ENCODE results near the gene NDUFA11.

NDUFA11 gene

GRCh38 chr19:5903624-5904351 lies at the start of gene NDUFA11:
NDUFA11 (minus strand) TSS chr19:5903790; CDS start chr19:5903708, 82 bp downstream.
- peak; percentile 96 for DNase-seq

GRCh38 chr19:5953030-5953589 lies 49.5 kb upstream of the NDUFA11 start:
- no peak for DNase-seq

- peak; percentile 22 for DNase-seq
Observed at GRCh38 chr19:5952193-5953029, 48.8 kb upstream of the NDUFA11 start.

GRCh38 chr19:5951338-5951861 lies 47.8 kb upstream of the NDUFA11 start:
- DNase-seq: no peak

GRCh38 chr19:5950741-5951140 lies 47.2 kb upstream of the NDUFA11 start:
- DNase-seq: no peak

- peak; percentile 35 for DNase-seq
Observed at GRCh38 chr19:5949792-5950305, 46.3 kb upstream of the NDUFA11 start.

- DNase-seq: no peak
Observed at GRCh38 chr19:5948752-5949564, 45.4 kb upstream of the NDUFA11 start.

GRCh38 chr19:5947435-5947834 lies 43.8 kb upstream of the NDUFA11 start:
- no peak for DNase-seq

GRCh38 chr19:5943623-5944022 lies 40.0 kb upstream of the NDUFA11 start:
- no peak for DNase-seq

- no peak for DNase-seq
Observed at GRCh38 chr19:5943045-5943444, 39.5 kb upstream of the NDUFA11 start.

GRCh38 chr19:5941673-5942072 lies 38.1 kb upstream of the NDUFA11 start:
- DNase-seq: no peak

GRCh38 chr19:5940260-5941208 lies 36.9 kb upstream of the NDUFA11 start:
- DNase-seq: no peak

- DNase-seq: no peak
Observed at GRCh38 chr19:5937550-5937949, 34.0 kb upstream of the NDUFA11 start.

GRCh38 chr19:5936292-5936592 lies 32.7 kb upstream of the NDUFA11 start:
- DNase-seq: no peak

- DNase-seq: no peak
Observed at GRCh38 chr19:5935473-5936291, 32.1 kb upstream of the NDUFA11 start.

- DNase-seq: no peak
Observed at GRCh38 chr19:5934774-5935472, 31.3 kb upstream of the NDUFA11 start.

GRCh38 chr19:5934069-5934401 lies 30.4 kb upstream of the NDUFA11 start:
- DNase-seq: no peak

- no peak for DNase-seq
Observed at GRCh38 chr19:5933391-5934068, 29.9 kb upstream of the NDUFA11 start.

- no peak for DNase-seq
Observed at GRCh38 chr19:5932609-5933262, 29.1 kb upstream of the NDUFA11 start.

Data from COR-L47 (cell line).